ENCODE data around the gene CABLES1.

GRCh38 chr18:23142251-23142929 is 7.1 kb downstream of the CABLES1 start:
- TF ChIP-seq CTCF (IDR thresholded peaks at IDR 0.05) (no peak), POLR2A (IDR thresholded peaks at IDR 0.05) (no peak)

Measured in Peyer's patch (tissue), 4 donors.